HG03066 (cell line): ENCODE data around the gene PCP4.

Source experiments
- ATAC-seq: cut with Tn5 transposase; IDR thresholded peaks from one replicate; pipeline ENCODE4 v1.9.1; 2021; ENCODE audit warnings: low read depth; ENCODE audit not compliant: unreplicated experiment

PCP4 gene

DNA sequence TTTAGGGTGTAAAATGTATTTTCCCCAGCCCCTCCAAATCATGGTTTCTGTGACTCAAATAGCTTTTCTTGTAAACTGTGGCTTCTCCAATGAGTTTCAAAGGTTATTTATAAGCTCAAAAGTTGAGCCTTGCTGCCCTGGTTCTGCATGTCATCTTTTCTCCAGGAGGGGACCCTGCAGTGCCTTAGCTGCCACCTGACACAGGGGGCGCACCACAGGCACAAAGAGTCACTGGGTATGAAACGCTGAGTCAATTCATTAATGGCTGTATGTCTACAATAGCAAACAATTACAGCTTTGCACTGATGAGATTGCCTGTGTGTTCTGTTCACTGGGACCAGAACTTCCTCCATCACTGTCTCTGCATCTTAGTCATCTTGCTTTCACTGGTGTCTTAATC, 100.8 kb downstream of the PCP4 start:
- ATAC-seq: no peak

DNA sequence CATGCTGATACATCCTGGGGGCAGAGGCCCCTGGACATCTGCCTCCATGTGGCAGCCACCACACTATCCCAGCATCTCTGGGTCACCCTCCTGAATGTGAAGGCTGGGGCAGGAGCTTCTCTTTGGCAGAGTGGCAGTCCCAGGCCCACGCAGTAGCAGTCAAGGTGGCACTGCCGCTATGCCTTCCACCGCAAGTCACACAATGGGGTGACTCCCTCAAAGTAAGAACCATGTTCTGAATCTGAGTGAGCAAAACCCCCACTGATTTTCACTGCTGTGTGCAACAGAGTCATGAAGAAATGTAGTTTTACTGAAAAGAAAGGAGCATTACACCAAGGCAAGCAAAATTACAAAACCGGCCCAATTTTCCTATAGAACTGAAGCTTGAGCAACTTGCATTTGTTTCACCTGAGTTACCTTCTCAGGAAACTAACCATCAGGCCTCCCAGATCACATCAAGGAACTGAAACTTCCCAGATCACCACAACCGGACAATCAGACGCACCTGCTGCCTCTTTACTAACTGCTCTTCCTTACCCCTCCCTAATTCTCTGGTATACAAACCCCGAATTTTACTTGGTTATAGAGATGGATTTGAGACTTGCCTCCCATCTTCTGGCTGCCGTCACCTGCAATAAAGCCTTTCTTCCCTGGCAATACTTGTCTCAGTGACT, 102.6 kb downstream of the PCP4 start:
- ATAC-seq: no peak

DNA sequence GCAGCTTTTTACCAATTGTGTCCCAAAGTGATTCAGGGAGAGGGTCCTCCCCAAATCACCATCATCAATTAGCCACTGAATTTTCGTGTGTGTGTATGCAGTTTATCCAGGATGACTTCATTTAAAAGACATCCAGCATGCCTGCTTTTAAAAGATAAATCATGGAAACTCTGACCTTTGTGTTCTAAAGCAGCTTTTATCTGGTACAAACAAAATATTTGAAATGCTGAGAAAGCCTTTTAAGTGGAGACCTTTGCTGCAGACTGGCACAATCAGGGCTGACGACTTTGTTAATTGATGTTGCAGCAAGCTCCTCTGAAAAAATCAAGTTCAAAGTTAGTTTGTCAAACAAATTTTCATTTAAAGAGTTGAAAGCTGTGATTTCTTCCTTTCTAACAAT, 104.7 kb downstream of the PCP4 start:
- ATAC-seq: no peak

DNA sequence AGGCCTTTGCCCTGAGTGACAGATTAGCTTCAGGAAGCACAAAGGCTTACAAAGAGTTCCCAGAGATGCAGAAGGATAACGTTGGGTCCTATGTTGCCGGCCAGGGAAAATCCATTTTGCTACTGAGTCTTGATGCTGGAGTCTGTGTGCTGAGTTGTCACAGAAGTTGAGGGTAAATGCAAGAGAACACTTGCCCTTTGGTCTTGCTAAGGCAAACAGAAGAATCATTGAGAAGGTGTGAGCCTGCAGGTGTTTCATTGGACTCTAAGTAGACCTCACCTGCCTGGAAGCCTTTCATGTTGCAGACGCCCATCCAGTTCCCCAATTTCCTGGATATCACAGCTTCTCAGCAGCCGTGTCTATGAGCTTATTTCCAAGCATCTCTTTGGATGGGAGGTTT, 105.2 kb downstream of the PCP4 start:
- ATAC-seq: no peak

DNA sequence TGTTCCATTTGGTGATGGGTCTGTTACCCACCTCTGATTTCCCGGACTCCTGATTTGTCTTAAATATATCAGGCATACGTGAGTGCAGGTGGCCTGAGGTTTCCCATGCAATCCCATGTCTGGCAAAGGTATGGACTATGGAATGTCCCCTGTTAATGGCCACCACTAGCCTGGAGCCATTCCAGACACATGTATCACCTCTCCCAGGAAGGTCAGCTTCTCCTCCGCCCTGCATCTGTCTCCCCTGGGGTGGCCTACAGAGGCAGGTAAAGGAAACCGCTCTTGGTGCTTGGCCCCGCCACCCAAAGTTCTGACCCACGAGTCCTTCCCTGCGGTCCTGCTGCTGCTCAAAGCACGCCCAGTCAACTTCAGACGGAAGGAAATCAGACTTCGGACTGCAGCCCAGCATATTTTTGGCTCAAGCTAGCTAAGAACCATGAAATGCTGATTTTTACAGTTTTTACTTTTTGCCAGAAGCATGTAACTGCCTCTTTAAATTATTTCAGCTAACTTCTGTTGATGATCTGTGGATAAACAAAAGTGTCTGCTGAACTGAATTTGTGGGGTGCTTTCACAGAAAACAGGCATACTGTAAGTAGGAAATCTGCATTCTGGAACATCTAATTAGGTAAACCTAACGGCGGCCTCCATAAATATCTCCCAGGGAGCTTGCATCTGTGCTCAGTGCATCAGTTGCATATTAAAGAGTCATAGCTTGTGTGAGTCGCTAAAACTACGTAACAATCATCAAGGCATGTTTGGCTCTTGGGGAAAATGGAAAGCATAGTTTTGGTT, 105.9 kb downstream of the PCP4 start:
- no peak for ATAC-seq

DNA sequence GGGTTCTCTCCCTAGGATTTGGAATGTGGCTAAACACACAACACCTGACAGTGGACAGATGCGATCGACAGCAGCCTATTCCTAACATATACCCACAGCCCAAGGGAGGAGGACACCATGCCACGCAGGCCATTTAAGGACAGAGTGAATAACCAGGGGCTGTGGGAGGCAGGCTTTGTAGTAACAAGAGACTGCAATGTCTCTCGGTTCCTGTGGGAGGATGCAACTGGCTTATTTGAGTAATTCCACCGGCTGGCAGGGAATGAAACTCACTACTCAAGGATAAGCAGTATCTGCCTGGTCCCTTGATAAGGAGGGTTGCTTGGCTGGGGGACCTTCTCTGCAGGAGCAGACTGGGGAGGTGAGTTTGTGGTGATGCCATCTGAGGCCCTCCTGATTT, 109.6 kb downstream of the PCP4 start:
- ATAC-seq: no peak
